ENCODE measurements around the gene AIG1.

Gene AIG1

GRCh38 chr6:143176090-143177021 is 115.7 kb downstream of the AIG1 start:
- Histone ChIP-seq H3K27me3 (replicated peaks) (no peaks in the 10 kb centered on the region), H3K27ac (peak overlapping the region; percentile 87), H3K4me3 (ENCODE audit: low read depth, low read length) (no peak overlapping the region), H3K36me3 (replicated peaks) (no peaks in the 10 kb centered on the region)
- peak; percentile 60 for TF ChIP-seq CTCF (IDR thresholded peaks at IDR 0.05; ENCODE audit: low read depth, low read length, missing control alignments)
- in situ Hi-C loops (cut with HindIII; ENCODE audit: low pct_ligation_motif_present, low sequenced_read_pairs) = no loop called here
- DNase-seq = peak; percentile 97

GRCh38 chr6:143177706-143178105 is 117.0 kb downstream of the AIG1 start:
- Histone ChIP-seq H3K36me3 (replicated peaks) (no peaks in the 10 kb centered on the region), H3K27ac (no peak overlapping the region), H3K4me3 (ENCODE audit: low read depth, low read length) (no peak overlapping the region), H3K27me3 (replicated peaks) (no peaks in the 10 kb centered on the region)
- in situ Hi-C loops (cut with HindIII; ENCODE audit: low pct_ligation_motif_present, low sequenced_read_pairs) = no loop called here
- TF ChIP-seq CTCF (IDR thresholded peaks at IDR 0.05; ENCODE audit: low read depth, low read length, missing control alignments) = no peak
- DNase-seq = no peak

- no peak for DNase-seq
- no peak overlapping the region for H3K4me3 ChIP-seq (ENCODE audit: low read depth, low read length)
- no peak for TF ChIP-seq CTCF (IDR thresholded peaks at IDR 0.05; ENCODE audit: low read depth, low read length, missing control alignments)
- in situ Hi-C loops (cut with HindIII; ENCODE audit: low pct_ligation_motif_present, low sequenced_read_pairs) = no loop called here
- H3K36me3 ChIP-seq (replicated peaks) = no peaks in the 10 kb centered on the region
- no peak overlapping the region for H3K27ac ChIP-seq
- H3K27me3 ChIP-seq (replicated peaks) = no peaks in the 10 kb centered on the region
Observed at GRCh38 chr6:143179096-143179495, 118.4 kb downstream of the AIG1 start.

- no peak for TF ChIP-seq CTCF (IDR thresholded peaks at IDR 0.05; ENCODE audit: low read depth, low read length, missing control alignments)
- in situ Hi-C loops (cut with HindIII; ENCODE audit: low pct_ligation_motif_present, low sequenced_read_pairs) = no loop called here
- Histone ChIP-seq H3K27ac (no peak overlapping the region), H3K27me3 (replicated peaks) (no peaks in the 10 kb centered on the region), H3K36me3 (replicated peaks) (no peaks in the 10 kb centered on the region), H3K4me3 (ENCODE audit: low read depth, low read length) (no peak overlapping the region)
- DNase-seq = no peak
Observed at GRCh38 chr6:143179901-143180612, 119.4 kb downstream of the AIG1 start.

- Histone ChIP-seq H3K36me3 (replicated peaks) (no peaks in the 10 kb centered on the region), H3K27me3 (replicated peaks) (no peaks in the 10 kb centered on the region), H3K27ac (peak overlapping the region; percentile 61), H3K4me3 (ENCODE audit: low read depth, low read length) (no peak overlapping the region)
- DNase-seq = peak; percentile 45
- TF ChIP-seq CTCF (IDR thresholded peaks at IDR 0.05; ENCODE audit: low read depth, low read length, missing control alignments) = no peak
- in situ Hi-C loops (cut with HindIII; ENCODE audit: low pct_ligation_motif_present, low sequenced_read_pairs) = no loop called here
Observed at GRCh38 chr6:143180826-143181225, 120.1 kb downstream of the AIG1 start.

Measured in brain microvascular endothelial cell (primary cell).